CD4-positive, alpha-beta T cell treated with Interleukin-10 for 1 hour (primary cell): ENCODE results near the gene MEG3.

Source experiments
- DNase-seq: peaks from one replicate; pipeline ENCODE4 v3.0.0-alpha.2; 2020

The MEG3 gene

DNA sequence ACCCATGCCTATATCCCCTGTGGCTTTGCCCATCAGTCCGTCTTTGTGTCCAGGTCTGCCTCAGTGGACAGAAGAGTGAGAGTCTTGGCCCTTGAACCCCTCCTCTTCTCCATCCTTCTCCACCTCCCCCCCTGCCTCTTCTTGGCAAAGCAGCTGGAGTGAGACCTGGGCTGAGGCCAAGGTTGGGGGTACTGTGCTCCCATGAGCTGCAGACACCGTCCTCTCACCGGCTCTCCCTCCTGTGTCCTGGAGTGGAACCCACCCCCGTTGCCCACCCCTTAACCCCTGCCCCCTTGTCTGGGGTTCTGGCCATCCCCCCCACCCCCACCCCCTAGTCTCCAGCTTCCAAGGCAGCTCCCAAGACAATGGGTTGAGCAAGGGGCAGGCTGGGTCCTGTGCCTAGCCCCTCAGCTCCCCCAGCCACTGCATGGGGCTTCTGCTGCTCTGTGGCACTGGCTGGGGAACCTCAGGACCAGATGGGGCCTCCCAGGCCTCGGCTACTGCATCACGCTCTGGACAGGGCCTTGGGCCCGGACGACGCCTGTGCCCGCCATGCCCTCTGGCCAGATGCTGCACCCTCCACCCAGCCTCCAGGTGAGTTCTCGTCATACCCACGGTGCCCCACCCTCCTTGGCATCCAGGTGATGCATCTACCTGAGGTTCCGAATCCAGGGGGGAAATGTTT lies 41.9 kb downstream of the MEG3 start:
- no peak for DNase-seq

DNA sequence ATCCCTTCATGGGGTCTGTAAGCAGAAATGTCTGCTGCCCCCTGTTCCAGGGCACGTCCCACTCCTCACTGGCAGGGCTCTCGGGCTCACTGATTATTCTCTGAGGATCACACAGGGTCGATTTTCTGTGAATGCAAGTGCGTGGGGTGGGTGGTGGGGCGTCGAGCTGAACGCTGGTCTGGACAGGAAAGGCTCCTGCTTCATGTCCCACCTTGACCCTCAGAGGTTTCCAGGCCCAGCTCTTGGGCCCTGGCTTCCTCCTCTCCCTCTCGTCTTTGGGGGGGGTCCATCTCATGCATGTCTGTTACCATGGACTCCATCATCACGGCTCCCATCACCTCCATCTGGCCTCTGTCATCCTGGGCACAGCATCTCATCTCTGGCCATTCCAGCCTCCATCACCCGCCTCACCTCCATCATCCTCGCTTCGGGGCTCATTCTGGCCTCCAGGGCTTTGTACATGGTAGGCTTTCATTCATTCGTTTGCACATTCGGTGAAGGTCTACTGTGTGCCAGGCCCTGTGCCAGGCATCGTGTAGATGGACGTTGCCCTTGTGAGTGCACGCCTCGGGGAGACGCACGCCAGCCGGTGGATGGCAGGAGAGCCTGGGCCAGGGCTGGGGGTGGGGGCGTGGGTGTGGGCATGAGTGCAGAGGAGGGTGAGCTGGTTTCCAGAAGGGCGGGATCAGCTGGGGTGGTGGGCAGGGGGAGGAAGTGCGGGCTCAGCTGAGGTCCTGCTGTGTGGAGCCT lies 42.9 kb downstream of the MEG3 start:
- DNase-seq = no peak

DNA sequence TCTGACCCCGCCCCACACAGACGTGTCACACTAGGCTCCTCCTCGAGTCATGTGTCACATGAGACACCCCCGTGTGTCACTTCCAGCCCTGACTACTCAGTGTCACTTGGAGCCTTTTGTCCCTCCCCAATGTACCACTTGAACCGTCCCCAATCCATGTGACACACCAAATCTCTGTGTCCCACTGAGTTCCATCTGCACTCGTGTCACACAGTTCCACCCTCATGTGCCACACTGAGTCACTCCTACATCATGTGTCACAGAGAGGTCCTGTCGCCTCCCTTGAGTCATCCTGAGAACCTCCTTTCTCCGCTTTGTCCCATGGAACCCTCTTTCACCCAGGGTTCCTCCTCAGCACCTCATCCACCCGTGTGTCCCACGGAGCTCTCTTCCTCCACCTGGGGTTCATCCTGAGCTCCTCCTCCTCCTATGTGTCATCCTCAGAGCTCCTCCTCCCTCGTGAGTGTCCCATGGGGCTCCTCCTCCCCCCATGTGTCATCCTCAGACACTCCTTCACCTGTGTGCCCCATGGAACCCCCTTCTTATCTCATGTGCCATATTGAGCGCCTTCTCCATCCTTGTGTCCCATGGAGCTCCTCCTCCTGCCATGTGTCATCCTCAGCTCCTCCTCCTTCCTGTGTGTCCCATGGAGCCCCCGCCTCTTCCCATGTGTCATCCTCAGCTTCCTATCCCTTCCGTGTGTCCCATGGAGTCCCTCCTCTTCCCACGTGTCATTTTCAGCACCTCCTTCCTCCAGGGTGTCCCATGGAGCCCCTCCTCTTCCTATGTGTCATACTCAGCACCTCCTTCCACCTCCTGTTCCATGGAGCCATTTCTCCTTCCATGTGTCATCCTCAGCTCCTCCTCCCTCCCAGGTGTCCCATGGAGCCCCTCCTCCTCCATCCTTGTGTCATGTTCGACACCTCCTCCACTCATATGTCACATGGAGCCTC lies 45.6 kb downstream of the MEG3 start:
- DNase-seq = no peak

DNA sequence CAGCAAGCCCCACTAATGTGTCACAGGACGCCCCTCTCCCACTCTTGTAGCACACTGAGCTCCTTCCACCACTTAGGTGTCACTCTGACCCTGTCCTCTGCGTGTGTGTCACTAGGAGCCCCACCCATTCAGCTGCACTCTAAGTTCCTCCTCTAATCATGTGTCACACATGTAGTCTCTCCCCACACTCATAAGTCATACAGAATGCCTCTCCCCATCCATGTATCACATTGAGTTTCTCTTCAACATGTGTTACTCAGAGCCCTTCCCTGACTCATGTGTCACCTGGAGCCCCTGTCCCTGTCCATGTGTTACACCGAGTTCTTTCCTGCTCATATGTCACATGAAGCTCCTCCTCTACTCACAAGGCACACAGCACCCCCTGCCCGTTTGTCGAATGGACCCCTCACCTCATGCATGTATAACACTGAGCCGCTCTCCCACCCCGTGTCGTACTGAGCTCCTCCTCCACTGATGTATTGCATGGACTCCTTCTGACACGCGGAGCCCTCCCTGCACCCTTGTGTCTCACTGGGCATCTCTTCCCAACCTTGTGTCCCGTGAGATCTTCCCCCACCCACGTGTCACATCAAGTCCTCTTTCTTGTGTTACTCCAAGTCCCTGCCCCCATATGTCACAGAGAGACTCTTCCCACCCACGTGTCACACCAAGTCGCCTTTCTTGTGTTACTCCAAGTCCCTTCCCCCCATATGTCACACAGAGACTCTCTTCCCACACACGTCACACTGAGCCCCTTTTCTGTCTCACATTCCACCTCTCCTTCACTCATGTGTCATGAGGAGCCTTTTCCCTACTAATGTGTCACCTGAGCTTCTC lies 46.6 kb downstream of the MEG3 start:
- no peak for DNase-seq

DNA sequence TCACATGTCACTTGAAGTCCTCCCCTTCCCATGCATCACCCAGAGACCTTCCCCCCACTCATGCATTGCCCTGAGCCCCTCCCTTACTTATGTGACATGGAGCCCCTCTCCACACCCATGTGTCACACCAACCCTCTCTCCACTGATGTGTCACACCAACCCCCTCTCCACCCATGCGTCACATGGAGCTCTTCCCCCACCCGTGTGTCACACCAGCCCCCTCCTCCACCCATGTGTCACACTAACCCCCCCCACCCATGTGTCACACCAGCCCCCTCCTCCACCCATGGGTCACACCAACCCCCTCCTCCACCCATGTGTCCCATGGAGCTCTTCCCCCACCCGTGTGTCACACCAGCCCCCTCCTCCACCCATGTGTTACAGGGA lies 47.2 kb downstream of the MEG3 start:
- no peak for DNase-seq

DNA sequence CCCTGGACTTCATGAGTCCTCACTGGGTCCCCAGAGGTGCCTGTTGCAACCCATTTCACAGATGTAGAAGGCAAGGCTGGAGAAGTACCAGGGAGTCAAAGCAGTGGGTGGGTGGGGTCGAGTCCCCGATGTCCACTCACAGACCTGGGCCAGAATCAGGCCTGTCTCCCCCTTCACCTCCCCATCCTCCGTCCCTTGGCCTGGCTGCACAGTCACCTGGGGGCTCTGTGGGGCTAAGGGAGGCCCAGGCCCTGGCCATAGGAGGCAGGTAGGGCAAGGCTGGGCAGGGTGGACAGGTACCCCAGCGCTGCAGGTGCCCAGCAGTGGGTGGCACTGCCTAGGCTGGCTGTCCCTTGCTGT lies 48.1 kb downstream of the MEG3 start:
- no peak for DNase-seq

DNA sequence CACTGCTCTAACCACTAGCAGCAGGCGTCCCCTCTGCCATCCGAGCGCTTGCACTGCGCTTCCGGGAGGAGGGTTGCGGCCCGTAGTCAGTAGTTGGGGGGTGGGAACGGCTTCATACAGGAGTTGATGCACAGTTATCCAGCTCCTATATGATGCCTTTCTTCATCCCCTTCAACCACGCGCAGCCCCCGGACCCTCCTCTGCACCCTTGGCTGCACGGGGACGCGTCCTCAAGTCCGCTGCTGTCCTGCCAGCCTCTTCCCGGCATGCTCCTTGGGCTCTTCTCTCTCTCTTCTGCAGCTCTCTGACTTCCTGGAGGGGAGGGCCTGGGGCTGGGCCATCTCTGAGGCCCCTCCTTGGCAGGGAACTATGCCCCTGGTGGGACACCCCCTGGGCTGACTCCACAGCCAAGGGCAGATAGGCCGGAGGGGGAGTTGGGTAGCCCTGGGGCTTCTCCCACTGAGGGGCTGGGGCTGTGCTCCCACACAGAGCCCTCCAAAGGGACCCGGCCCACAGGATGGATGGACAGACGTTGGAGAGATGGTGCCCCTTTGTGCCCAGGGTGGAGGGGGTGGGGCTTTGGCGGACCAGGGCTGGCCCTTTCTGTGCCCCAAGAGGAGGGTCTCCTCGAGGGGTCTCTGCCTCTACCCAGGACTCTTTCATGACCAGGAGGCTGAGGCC lies 48.6 kb downstream of the MEG3 start:
- no peak for DNase-seq

DNA sequence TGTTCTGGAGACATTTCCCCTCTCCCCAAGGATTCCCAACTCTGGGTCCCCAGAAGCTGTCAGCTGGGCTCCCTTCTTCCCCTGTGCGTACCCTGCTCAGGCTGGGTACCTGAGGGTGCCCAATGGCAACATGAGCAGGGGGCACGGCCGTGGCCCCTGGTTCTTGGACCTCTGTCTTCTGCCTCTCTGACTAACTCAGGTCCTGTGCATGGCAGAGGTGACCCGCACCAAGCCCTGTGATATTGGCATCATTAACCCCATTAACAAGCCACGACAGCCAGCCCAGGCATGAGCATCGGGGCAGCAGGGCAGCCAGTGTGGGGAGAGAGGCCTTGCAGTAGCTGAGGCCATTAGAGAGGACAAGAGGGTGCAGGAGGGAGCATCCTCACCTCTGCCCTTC lies 49.2 kb downstream of the MEG3 start:
- no peak for DNase-seq

DNA sequence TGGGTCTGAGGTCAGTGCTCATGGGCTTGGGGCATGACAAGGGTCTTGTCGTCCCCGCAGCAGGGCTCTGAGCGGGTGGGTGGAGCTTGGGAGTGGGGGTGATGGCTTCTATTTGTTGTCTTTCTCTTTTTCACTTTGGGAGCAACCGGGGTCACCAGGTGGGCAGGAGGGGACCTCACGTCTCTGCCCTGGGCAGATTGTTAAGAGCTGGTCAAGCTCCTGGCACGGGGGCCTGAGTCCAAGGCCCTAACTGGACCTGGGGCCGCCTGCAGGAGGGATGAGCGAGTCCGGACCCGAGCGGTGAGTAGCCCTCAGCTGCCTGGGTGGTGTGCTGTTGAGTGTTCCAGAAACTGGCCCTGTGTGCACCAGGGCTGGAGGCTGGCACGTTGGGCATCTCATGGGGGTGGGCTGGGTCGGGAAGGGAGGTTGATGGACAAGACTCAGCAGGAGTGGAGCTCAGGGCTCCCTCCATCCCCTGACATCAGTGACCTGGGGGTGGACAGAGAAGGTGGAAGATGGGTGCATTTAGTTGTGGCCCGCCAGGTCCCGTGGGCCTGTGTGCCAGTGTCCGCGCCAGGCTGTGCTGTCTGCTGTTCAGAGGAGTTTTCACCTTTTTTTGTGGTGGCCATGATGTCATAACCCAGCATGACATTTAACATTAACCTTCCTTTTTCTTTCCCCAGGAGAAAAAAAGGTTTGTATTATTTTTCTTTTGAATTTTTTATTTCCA lies 50.1 kb downstream of the MEG3 start:
- DNase-seq = no peak

DNA sequence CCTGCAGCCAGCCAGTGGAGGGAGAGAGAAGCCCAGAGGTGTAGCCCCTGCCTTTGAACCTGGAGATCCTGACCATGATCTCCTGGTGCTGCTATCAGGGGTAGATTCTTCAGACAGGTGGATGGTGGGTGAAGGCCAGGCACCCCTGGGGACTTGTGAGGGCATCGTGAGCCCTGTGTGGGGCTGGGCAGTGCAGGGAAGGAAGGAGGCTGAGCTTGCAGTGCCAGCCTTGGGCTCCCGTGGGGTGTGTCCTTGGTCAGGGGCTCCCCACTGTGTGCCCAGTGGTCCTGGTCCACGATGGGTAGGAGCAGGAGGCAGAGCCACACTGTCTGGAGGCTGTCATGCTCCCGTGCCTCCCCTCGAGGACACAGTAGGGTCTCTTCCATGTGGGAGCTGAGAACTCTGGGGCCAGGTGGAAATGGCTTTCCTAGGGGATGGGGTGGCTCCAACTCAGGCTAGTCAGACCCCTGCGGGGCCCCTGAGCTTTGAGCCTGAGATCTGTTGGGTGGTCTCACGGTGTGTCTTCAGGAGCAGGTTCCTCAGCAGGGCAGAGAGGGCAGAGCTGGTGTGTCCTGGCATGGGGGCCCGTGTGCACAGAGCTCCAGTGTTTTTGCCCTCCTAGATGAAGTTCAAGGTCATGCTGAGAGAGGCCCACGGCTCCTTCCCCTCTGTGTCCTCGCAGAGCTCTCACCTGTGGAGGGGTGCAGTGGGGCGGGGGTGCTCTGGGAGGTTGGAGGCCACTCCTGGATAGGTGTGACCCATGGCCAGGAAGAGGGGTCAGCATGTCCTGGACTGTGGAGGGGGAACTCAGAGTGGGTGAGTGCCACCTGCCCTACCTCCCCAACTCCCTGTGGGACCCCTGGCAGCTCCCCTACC lies 52.6 kb downstream of the MEG3 start:
- DNase-seq = no peak

DNA sequence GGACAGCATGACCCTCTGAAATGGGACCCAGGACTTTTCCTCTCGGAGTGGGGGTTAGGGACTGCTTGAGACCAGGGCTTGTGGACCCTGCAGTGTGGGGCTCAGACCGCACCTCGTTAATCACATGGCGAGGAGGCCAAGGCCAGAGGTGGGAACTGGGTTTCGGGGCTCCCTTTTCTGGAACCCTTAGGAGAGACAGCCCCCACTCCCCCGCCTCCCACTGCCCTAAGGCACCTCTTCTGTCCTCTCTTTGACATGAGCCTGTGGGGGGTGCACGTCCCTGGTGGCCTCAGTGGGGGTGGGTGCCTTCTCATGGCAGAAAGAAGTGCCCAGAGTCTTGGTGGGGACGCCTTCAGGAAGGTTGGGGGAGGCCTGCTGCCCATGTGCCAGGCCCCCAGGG lies 53.3 kb downstream of the MEG3 start:
- DNase-seq = no peak

DNA sequence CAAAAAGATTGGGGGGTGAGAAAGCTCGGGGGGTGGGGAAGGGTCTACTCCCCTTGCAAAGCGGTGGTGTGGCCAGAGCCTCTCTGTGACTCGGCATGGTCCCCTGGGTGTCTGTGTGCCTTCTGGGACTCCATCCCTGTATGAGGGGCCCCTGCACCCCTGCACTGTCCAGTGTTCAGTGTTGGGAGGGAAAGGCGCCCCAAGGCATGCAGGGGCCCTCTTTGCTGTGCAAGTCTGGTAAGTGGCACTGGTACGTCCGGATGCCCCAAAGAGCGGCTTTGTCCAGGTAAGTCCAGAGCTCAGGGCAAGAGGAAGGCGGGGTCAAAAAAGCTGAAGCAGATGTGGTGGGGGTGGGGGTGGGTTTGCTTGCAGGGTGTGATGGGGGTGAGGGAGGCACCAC lies 53.9 kb downstream of the MEG3 start:
- no peak for DNase-seq

DNA sequence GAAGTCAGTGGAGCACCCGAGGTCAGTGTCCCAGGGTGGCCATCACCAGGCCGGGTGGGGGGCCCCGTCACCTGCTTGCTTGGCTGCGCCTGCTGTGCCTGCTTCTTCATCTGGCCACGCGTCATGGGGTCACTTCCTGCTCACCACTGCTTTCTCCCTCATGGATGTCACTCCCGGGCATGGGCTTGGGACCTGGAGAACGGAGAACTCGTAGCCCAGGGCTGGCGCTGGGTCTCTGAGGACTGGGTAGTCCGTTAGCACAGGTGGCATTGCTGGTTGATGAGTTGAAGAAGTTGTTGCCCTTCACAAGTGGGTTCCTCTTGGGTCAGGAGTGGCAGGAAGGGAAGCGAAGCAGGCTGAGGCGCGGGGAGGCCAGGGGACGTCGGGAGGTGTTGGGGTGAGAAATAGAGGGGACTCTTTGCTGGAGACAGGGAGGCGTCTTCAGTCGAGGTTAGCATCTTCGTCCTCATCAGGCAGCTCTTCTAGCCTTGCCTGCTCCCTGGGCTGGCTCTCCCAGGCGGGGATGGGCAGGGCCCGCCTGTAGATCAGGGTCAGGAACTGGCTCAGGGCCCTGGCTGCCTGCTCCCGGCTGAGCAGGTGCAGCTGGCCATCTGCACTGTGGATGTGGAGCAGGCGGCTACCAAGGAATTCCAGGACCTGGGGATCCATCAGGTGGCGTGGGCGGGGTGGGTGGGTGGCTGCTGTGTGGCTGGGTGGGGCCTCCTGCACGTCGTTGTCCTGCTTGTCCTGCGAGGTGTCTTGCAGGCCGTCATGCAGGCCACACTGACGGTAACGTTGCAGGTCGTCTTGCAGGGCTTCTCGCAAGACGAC lies 54.6 kb downstream of the MEG3 start:
- DNase-seq = no peak

DNA sequence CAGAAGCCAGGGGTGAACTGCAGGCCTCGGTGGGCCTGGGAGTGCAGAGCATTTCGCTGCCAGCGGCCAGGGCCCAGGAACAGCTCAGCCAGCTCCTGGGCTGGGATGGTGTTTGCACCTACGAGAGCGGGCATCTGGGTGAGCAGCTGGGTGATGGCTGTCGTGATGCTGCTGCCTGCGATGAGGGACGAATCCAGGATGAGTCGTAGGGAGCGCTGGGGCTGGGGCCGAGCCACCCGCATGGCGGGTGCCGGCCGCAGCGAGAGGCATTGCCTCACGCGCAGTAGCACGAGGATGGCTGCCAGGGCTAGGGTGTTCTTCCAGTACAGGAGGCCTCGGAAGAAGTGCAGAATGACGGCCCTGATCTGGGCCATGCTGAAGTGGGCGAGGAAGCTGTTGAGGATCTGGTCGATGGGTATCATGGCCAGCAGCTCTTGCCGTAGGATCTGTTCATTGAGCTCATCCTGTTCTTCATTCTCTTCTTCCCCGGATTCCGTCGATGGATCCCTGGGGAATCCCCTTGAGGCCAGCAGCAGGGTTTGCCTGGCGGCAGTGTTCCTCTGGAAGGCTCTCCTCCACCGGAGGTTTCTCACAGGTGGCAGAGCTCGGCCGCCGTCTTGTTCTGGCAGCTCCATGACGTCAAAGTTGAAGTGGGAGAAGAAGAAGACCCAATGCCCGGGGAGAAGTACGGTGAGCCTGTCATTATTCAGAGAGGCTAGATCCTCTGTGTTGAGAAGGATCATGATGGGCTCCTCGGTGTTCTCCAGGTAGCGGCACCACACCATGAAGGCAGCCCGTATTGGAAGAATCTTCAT lies 55.5 kb downstream of the MEG3 start:
- no peak for DNase-seq

DNA sequence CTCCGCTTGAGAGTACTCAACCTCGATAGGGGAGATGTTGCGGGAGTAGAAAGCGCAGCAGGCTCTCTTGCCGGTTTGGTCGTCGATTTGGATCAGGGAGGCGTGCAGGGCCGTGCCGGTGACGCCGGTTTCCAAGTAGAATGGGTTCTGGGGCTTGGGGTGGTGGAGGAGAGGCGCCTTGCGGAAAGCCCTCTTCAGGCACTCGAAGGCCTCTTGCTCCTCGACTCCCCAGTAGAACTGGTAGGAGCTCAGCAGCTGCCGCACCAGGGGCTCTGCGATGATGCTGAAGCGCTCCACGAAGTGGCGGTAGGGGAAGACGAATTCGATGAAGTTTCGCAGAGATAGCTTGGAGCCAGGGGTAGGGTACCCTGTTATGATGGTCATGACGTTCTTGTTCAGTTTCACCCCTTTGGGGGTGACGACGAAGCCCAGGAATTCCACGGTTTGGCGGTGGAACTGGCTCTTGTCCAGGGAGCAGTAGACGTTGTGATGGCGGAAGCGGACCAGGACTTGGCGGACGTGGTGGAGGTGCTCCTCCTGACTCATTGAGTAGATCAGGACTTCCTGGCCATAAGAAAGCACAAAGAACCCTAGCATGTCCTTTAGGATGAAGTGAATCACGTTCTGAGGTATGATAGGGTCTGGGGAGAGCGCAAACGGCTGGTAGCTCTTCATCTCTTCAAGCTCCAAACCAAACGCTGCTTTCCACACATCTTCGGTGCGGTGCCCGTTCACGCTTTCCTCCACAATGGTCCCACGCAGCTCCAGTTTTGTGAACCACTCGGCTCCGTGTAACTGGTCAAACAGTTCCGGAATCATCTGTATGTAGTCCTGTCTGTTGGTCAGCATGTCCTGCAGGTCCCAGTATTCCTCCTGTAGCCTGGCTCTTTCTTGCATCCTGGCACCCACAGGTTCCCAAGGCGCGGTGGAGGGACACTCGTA lies 56.4 kb downstream of the MEG3 start:
- no peak for DNase-seq

DNA sequence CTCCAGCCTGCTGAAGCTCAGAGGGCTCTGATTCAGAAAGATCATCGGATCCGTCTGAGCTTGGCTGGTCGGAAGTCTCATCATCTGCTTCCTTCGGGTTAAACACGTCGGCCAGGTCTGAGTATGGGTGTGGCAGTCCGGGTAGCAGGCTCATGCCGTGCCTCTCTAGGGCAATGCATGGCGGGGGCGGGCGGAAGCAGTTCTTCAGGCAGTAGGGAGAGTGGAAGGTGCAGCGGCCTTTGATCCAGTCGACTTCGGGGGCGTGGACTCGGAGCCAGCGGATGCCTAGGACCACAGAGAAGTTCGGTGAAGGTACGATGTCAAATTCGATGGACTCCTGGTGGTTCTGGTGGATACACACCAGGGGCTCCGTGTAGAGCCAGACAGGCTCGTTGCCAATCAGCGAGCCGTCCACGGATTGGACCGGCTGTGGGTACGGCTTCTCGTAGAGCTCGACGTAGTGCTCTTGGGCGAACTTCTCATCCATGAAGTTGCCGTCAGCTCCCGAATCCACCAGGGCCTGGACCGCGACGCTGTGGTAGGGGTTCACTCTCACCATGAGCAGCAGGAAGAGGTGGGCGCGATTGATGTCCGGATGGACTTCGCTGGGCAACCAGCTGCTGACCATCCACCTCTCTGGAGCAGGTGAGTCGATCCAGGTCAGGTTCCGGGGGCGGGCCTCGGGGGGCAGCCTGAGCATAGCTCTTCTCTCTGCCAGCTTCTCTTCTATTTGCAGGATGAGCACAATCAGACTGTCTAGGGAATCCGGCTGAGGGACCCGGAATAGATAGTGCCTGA lies 57.3 kb downstream of the MEG3 start:
- DNase-seq = no peak

DNA sequence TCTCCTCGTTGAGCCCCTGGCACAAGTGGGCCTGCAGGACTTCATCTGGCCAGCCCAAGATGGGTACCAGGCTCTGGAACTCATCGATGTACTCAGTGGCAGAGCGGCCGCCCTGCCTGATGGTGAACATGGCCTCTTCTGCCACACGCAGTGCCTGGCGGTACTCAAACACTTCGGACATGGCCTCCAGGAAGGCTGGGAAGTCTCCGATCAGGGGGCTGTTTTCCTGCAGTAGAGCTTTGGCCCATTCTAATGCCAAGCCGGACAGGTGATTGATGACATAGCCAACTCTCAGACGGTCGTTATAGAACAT lies 57.8 kb downstream of the MEG3 start:
- no peak for DNase-seq
